COLO668 (cell line): Measurements from ENCODE around the gene PLCXD3.

Source experiments
- DNase-seq: peaks from one replicate; lab custom pipeline; 2025; ENCODE audit not compliant: unreplicated experiment; lab: John Stamatoyannopoulos, UW

Gene PLCXD3

GRCh38 chr5:41415242-41415641, 95.2 kb downstream of the PLCXD3 start:
- no peak for DNase-seq

GRCh38 chr5:41414598-41414997, 95.8 kb downstream of the PLCXD3 start:
- DNase-seq = no peak

- no peak for DNase-seq
Measured at GRCh38 chr5:41413074-41413473, 97.3 kb downstream of the PLCXD3 start.

- no peak for DNase-seq
Measured at GRCh38 chr5:41412496-41412895, 97.9 kb downstream of the PLCXD3 start.

GRCh38 chr5:41410737-41411136, 99.7 kb downstream of the PLCXD3 start:
- no peak for DNase-seq

GRCh38 chr5:41410307-41410706, 100.1 kb downstream of the PLCXD3 start:
- DNase-seq = no peak

GRCh38 chr5:41408676-41409443, 101.5 kb downstream of the PLCXD3 start:
- DNase-seq = no peak

- DNase-seq = no peak
Measured at GRCh38 chr5:41406936-41407335, 103.5 kb downstream of the PLCXD3 start.

GRCh38 chr5:41406424-41406823, 104.0 kb downstream of the PLCXD3 start:
- no peak for DNase-seq

GRCh38 chr5:41404757-41405156, 105.6 kb downstream of the PLCXD3 start:
- no peak for DNase-seq

- DNase-seq = no peak
Measured at GRCh38 chr5:41403846-41404245, 106.6 kb downstream of the PLCXD3 start.

- no peak for DNase-seq
Measured at GRCh38 chr5:41402845-41403244, 107.6 kb downstream of the PLCXD3 start.

- DNase-seq = no peak
Measured at GRCh38 chr5:41399839-41400238, 110.6 kb downstream of the PLCXD3 start.

GRCh38 chr5:41392016-41392415, 118.4 kb downstream of the PLCXD3 start:
- no peak for DNase-seq

- no peak for DNase-seq
Measured at GRCh38 chr5:41374631-41375030, 135.8 kb downstream of the PLCXD3 start.

GRCh38 chr5:41373230-41373629, 137.2 kb downstream of the PLCXD3 start:
- no peak for DNase-seq

GRCh38 chr5:41371738-41372137, 138.7 kb downstream of the PLCXD3 start:
- DNase-seq = no peak

- DNase-seq = no peak
Measured at GRCh38 chr5:41370482-41370881, 139.9 kb downstream of the PLCXD3 start.

- no peak for DNase-seq
Measured at GRCh38 chr5:41369799-41370198, 140.6 kb downstream of the PLCXD3 start.

- no peak for DNase-seq
Measured at GRCh38 chr5:41368158-41368557, 142.2 kb downstream of the PLCXD3 start.

GRCh38 chr5:41365369-41365768, 145.0 kb downstream of the PLCXD3 start:
- no peak for DNase-seq

GRCh38 chr5:41364346-41364745, 146.1 kb downstream of the PLCXD3 start:
- DNase-seq = no peak

GRCh38 chr5:41363343-41363986, 146.9 kb downstream of the PLCXD3 start:
- DNase-seq = no peak
